GM21381 (cell line): ENCODE results near the gene SYNPO2.
A peak's percentile ranks its signal among the peaks of the same experiment; 100 is the strongest.

Source experiments
- ATAC-seq: cut with Tn5 transposase; IDR thresholded peaks from one replicate; pipeline ENCODE4 v1.9.1; 2021; ENCODE audit warnings: mild to moderate bottlenecking, moderate library complexity; ENCODE audit not compliant: unreplicated experiment

The SYNPO2 gene

DNA sequence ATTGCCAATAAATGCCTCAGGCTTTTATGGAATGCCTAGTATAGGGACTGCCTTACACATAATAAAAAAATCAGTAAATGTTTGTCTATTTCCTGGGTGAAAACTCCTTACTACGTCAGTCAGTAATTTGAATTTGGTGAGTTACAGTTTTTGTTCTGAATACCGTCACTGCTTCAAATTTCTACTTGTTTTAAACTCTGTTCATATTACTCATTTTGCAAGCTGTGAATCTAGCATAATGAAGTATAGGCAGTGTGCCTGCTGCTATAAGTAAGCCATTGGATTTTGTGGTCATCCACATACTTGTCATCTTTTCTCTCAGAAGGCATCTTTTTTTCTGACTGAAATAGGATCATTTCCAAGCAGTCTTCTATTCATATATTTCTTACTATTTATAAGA is 43.1 kb downstream of the SYNPO2 start:
- no peak for ATAC-seq

DNA sequence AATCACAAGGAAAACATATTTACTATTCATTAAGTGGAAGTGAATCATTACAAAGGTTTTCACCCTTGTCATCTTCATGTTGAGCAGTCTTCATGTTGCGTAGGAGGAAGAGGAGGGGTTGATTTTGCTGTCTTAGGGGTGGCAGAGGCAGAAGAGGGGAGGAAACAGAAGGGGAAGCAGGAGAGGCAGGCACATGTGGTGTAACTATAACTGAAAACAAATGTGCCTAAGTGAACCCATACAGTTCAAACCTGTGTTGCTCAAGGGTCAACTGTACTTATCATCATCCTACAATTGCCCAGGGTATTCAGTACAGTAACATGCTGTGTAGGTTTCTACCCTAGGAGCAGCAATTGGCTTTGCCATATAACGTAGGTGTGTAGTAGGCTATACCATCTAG is 47.2 kb downstream of the SYNPO2 start:
- no peak for ATAC-seq

DNA sequence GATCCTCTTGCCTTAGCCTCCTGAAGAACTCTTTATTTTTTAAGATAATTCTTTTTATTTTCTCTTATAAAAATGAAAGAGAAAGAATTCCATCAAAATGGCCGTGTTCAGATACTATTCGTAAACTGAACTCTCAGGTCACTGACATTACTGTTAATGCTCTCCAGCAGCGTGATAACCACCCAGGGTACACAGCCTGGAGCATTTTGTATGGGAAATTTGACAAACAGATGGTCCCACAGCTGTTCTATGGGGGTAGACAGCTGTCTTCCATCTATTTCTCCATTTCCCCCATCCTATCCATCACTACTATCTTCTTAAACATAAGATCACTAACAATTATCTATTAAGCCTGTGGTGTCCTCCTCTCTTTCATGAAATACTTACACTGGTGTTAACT is 47.8 kb downstream of the SYNPO2 start:
- no peak for ATAC-seq

DNA sequence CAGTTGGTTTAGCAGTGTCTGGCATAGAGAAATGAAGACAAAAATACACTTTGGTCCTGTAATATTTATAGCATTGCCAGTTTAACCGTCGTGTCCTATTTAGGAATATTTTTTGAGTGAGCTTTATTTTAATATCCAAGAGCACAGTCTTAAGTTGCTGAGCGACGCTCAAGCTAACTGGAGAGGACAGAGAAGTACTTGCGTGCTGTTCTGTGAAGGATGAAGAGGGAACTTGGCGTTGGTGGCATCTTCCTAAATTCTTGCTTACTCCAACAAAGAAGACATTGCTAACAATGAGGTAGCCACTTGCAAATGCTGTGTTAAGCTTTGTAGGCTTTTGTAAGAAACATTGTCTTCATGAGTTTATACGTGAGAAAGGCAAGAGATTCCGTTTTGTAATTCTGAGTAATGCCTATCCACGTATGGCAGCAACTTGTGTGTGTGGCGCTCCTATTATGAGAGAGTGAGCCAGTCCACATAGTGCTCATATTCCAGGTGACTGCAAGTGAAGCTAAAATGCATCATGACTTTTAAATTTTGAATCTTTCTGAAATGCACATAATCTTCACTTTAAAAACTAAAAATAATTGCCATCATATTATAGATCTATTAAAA is 50.6 kb downstream of the SYNPO2 start:
- no peak for ATAC-seq

DNA sequence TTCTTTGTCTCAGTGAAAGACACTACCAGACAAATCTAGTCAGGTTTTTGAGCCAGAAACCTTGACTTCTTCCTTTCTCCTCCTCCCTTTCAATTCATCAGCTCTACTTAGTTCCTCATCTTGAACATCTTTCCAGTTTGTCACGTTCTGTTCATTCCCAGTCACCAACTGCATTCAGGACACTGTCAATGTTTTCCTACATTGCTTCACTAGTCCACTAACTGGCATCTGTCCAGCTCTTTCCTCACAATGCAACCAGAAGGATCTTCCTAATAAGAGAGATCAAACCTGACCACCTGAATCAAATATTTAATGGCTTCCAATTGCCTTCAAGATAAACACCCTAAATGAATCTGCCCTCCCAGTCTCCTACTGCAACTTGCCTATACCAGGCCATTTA is 52.5 kb downstream of the SYNPO2 start:
- ATAC-seq: no peak

DNA sequence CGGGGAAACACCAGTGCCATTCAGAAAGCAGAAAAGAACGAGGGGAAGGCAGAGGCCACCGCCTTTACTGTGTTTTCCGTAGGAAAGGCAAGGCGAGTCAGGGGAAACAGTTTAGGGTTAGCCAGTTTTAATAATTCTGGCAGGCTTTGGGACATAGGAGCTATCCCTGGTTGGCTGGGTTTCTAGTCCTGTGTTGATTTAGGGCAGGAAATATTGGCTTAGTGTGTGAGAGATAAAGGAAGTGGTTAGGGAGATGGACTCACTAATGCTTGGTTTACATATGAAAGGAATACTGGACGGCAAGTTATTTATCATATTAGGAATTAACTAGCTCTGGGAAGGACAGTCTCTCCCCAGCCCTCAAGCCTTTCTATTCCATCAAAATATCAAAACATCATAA is 53.1 kb downstream of the SYNPO2 start:
- ATAC-seq: no peak

DNA sequence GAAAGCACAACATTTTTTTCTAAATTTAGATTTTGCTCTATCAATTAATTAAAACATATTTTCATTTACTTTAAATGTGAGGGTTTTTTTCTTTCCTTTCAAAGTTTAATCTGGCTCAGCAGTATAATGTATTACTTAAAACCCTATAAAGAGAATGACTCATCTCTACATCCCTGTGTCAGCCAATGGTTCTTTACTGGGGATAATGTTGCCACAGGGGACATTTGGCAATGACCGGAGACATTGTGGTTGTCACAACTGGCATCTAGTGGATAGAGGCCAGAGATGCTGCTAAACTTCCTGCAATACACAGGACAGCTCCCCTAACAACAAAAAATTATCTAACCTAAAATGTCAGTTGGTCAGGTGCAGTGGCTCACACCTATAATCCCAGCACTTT is 53.8 kb downstream of the SYNPO2 start:
- ATAC-seq: no peak

DNA sequence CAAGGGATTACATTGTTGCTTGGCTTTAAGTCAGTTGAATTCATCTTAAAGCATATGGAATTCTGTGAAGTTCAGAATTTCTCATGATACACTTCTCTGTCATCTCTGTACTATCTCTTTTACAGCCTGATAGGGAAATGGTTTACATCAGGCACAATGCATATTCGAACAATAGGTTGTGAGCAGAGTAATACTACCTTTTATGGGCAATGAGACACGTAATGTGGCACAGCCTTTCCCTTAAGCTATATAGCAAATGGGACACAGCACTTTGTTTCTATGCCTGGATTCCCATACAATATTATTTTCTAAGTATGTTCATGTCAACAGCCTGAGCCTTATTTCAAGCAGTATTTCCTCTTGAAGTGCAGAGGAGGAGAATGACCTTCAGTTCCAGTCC is 58.4 kb downstream of the SYNPO2 start:
- ATAC-seq: no peak

DNA sequence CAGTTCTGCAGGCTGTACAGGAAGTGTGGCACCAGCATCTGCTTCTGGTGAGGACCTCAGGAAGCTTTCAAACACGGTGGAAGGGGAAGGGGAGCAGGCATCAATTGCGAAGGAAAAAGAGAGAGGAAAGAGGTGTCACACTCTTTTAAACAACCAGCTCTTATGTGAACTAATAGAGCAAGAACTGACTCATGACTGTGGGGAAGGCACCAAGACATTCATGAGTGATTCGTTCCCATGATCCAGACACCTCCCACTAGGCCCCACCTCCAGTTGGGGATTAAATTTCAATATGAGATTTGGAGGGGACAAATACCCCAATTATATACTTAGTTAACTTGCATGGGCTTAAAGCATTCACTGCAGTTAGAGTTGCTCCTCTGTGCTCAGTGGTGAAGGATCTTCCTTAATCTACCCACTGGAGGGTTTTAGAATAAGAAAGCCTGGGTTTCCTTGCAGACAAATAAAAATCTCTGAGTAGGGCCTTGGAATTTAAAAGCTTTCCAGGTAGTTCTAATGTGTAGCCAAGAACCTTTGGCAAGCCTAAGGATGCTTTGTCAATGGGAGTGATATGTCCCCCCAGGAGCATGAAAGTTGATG is 60.0 kb downstream of the SYNPO2 start:
- no peak for ATAC-seq

DNA sequence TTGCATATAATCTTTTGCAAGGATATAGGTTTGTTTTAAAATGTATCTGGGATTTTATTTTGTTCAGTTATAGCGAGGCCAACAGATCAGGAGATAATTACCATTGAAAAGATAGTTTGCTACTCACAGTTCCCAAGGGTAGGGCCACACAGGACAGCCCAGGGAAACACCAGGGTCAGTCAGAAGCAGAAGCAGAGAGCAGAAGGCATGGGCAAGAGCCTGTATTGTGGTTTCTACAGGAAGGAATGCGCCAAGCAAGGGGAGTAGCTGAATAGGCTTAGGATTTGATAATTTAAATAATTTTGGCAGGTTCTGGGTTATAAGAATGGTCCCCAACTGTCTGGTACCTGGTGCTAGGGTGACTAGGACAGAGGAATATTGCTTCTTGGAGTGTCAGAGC is 61.6 kb downstream of the SYNPO2 start:
- ATAC-seq: no peak

DNA sequence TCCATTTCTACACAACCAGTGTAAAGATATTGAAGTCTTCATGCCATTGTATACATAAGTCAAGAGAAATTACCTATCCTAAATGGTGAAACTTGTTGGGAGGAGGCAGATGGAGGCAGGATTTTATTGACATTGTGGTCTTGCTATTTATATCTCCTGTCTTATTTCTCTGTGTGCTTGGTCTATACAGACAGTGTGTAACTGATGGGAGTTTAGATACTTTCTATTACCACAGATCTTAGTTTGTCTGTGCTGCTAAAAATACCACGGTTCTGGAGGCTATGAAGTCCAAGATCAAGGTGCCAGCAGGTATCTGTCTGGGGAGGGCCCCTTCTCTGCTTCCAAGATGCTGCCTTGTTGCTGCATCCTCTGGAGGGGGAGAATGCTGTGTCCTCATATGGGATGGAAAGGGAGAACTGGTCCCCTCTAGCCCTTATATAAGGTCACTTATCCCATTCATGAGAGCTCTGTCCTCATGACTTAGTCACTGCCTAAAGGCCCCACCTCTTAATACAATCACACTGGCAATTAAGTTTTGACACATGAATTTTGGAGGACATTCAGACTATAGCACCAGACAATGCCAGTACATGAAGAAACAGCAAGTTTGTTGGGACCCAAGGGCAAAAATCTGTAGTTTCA is 62.4 kb downstream of the SYNPO2 start:
- ATAC-seq: no peak

DNA sequence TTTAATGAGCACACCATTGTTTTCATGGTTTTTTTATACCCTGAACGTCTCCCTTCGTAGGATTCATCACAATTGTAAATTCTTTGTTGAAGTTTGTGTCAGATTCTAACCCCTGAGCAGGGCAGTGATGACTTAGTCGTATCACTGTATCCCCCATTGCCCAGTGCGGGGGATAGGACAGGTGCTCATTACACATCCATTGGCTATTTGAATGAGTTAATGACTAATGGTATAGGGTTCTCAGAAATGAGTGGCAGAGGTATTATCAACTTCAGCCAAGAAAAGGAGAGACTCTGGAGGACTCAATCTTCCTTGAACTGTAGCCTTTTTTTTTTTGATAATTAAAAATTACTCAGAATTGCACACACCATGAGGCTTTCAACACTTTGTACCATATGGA is 64.6 kb downstream of the SYNPO2 start:
- ATAC-seq: no peak

DNA sequence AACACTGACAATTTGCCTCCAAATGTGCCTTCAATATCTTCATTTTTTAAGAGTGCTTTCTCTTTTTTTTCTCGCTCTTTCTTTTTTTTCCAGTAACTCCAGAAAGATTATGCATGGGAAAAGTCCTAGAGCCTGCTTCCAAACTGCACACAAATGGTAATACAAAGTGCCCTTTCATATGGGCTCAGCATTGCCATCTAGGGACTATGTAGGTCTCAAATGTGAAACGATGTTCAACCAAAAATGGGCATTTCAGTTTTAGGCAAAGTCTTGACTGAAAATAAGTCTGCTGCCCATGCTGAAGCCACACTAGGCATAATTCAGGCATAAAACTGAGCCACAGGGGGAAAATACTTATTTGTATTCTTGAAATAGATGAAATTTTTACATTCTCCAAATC is 65.6 kb downstream of the SYNPO2 start:
- no peak for ATAC-seq

DNA sequence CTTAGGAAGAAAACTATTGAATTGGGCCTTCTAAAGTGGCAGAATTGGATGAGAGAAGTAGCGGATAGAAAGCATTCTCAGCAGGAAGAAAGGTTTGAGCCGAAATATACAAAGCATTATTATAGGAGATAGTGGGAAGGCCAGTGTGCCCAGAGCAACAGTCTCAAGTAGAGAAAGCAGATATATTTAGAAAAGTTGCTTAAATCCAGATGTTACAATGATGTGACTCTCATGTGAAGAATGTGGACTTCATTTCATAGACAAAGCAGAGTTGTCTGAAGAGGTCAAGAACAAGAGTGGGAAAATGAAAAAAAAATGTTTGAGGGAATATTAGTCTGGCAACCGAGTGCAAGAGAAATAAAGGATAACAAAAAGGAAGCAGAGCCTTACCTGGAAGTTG is 66.9 kb downstream of the SYNPO2 start:
- no peak for ATAC-seq

DNA sequence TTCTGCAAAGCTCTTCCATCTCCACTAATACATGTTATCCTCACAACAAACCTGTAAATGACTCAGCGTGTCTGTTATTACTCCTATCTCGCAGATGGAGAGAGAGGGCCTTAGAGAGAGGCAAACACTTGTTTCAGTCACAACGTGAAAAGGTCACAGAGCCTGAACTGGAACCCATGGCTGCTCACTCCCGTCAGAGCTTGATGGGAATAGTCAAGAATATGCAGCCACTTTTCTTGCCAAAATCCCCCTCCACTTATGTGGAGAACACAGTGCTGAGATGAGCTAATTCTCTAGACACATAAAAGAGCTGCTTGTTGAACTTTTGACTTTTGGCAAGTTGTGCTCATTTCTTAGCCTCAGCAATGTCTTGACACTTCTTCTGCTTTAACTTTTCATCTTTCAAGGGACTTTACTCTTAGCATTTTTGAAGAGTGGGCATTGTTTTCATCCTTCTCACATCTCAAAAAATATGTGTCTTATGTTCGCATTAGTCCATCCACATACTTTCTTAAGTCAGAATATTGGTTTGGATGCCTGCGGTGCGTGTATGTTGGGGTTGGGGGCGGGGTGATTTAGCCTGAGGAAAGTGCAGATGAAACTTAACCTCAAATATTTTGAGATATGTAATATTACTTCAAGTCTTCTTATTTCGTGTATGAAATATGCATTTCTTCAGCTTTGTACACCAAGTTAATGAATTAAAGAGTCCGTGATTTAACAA is 69.2 kb downstream of the SYNPO2 start:
- ATAC-seq: no peak

DNA sequence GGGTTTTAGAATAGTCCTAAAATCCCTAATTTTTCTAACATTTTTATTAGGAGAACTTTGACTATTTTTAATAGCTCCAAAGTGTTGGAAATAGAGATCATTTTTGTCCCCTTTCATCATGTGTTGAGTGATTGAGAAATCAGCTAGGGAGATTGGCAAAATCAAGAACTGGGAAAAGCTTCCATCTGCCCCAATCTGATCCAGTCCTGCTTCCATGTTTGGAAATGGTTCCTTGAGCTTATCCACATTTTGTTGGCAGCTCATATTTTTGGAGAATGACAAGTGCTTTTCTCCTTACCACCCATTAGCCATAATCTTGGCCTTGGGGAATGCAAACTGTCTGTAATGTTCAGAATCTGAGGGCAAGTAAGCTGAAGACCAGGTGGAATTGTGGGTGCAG is 73.9 kb downstream of the SYNPO2 start:
- no peak for ATAC-seq

DNA sequence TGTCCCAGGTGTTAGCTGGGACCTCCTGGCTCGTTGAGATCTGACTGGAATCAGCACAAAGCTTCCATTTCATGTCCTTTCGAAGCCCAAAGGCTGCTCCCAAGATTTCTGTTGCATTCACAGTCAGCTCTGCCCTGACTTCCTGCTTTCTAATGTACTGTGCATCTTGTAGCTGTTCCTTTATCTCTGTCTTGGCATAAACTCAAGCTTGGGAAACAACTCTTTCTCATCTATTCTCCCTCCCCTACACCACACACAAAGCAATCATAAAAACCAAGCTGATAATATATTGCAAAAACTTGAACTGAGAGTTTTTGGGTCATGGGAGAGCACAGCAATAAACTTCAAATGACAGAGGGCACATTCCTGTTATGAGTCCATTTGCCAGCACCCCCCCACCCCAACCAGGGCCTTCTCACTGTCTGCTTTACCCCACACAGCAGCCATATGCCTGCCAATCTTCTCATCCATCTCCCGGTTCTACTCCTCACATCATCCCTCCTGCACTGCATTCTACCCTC is 76.3 kb downstream of the SYNPO2 start:
- no peak for ATAC-seq

DNA sequence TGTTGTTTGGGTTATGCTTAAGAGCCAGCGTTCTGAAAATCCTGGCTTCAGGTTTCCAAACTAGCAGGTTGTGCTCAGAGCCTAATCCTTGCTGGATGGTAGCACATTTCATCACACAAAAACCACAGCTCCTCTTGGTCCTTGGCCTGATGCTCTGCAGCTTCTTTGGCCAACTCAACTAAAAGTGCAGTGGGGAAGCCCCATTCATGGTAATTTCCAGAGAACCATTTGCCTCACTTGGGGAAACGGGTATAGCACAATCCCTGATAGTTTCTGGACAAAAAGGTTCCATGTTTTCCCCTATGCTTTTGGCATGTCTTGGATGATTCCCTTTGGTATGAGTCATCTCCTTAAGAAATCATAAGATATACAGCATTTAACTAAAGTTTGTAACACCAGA is 78.7 kb downstream of the SYNPO2 start:
- no peak for ATAC-seq

DNA sequence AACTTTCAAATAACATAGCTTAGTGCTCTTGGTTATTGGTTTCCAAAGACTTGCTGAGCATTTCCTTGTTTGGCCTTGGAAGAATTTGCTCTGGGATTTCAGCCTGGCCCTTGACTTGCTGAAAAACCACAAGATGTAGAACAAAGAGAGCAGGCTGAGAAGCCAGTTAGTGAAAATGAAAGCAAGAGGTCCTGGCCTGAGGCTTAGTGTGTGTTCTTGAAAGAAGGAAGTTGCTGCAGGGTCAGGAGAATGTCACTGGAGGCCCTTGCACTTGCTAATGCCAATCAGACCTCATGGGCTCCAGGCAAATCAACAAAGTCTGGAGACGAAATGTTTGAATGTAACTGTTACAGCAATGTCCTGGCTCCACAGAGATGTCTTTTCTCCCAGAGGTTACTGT is 79.4 kb downstream of the SYNPO2 start:
- ATAC-seq: peak; percentile 100

DNA sequence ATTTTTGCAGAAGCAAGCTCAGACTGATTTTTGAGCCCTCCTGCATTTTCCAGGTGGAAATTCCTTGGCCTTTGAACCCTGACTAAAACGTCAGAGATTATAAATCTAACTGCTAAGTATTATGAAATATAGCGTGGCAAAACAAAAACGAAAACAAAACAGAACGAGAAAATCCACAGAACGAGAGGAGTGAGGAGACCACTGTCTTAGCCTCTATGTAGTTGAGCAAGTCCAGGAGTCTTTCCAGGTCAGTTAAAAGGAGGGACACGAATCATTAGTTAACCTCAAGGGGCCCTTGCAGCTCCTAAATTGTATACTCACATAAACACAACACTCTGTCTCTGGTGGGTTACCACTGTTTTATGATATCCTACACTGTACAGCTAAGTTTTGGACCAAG is 80.2 kb downstream of the SYNPO2 start:
- ATAC-seq: no peak

DNA sequence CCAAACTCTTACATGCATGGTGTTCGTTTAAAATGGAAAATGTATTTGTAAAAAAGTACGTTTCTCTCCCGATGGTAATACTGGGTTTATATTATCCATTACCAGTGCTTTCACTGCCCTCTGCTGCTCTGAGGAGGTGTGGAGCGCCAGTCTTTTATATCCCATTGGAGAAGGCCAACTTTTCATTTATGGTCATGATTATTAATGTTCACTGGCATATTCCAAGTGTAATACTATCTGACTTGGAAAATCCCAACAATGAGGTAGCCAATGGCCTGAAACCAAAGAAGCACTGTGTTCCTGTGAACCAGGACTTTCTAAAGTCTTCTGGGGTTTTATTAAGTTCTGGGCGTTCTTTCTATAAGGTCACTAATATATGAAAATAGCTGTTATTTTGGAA is 80.7 kb downstream of the SYNPO2 start:
- no peak for ATAC-seq

DNA sequence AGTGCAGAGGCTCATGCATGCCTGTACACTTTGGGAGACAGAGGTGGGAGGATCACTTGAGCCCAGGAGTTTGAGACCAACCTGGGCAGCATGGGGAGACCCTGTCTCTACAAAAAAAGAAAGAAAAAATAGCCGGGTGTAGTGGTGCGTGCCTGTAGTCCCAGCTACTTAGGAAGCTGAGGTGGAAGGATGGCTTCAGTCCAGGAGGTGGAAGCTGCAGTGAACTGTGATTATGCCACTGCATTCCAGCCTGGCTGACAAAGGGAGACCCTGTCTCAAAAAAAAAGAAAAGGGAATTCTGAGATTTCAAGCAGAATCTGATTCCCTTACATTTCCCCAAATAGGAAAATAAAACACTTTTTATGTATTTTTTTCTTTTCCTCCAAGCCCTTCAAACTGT is 83.5 kb downstream of the SYNPO2 start:
- no peak for ATAC-seq
